ENCODE measurements around the gene IGSF23.
"Not testable (repeated sequence)": the region's sequence is repeated elsewhere in the genome, so short reads cannot be mapped to it uniquely, and the experiment has no call there.

Gene IGSF23

GRCh38 chr19:44603201-44603945 is 10.0 kb upstream of the IGSF23 start:
- H3K27ac ChIP-seq (ENCODE audit: low read depth, low read length) = no peak overlapping the region
- no peaks in the 10 kb centered on the region for H3K27me3 ChIP-seq (ENCODE audit: control insufficient read depth in 1 of 2, insufficient read depth in 2 of 2, low read length in 2 of 2)
- H3K9me3 ChIP-seq (ENCODE audit: low read length) = no peaks in the 10 kb centered on the region
- no peak overlapping the region for H3K9ac ChIP-seq (ENCODE audit: low read length)
- H3K36me3 ChIP-seq (ENCODE audit: insufficient read depth, low read length) = no peaks in the 10 kb centered on the region
- H3K4me1 ChIP-seq (ENCODE audit: insufficient read depth, low read length) = no peaks in the 10 kb centered on the region
- no peak overlapping the region for H3K4me3 ChIP-seq (ENCODE audit: low read depth in 1 of 2, low read length in 2 of 2)

GRCh38 chr19:44604241-44604640 is 9.1 kb upstream of the IGSF23 start:
- Histone ChIP-seq H3K27me3 (ENCODE audit: control insufficient read depth in 1 of 2, insufficient read depth in 2 of 2, low read length in 2 of 2) (no peaks in the 10 kb centered on the region), H3K4me1 (ENCODE audit: insufficient read depth, low read length) (no peaks in the 10 kb centered on the region), H3K36me3 (ENCODE audit: insufficient read depth, low read length) (no peaks in the 10 kb centered on the region), H3K9ac (ENCODE audit: low read length) (no peak overlapping the region), H3K9me3 (ENCODE audit: low read length) (no peaks in the 10 kb centered on the region), H3K27ac (ENCODE audit: low read depth, low read length) (no peak overlapping the region), H3K4me3 (ENCODE audit: low read depth in 1 of 2, low read length in 2 of 2) (no peak overlapping the region)

GRCh38 chr19:44605547-44605946 is 7.8 kb upstream of the IGSF23 start:
- H3K27me3 ChIP-seq (ENCODE audit: control insufficient read depth in 1 of 2, insufficient read depth in 2 of 2, low read length in 2 of 2) = no peaks in the 10 kb centered on the region
- H3K4me1 ChIP-seq (ENCODE audit: insufficient read depth, low read length) = no peaks in the 10 kb centered on the region
- no peak overlapping the region for H3K27ac ChIP-seq (ENCODE audit: low read depth, low read length)
- H3K9me3 ChIP-seq (ENCODE audit: low read length) = no peaks in the 10 kb centered on the region
- no peak overlapping the region for H3K4me3 ChIP-seq (ENCODE audit: low read depth in 1 of 2, low read length in 2 of 2)
- H3K36me3 ChIP-seq (ENCODE audit: insufficient read depth, low read length) = no peaks in the 10 kb centered on the region
- no peak overlapping the region for H3K9ac ChIP-seq (ENCODE audit: low read length)

- Histone ChIP-seq H3K27me3 (ENCODE audit: control insufficient read depth in 1 of 2, insufficient read depth in 2 of 2, low read length in 2 of 2) (no peaks in the 10 kb centered on the region), H3K9ac (ENCODE audit: low read length) (no peak overlapping the region), H3K9me3 (ENCODE audit: low read length) (no peaks in the 10 kb centered on the region), H3K27ac (ENCODE audit: low read depth, low read length) (no peak overlapping the region), H3K36me3 (ENCODE audit: insufficient read depth, low read length) (no peaks in the 10 kb centered on the region), H3K4me1 (ENCODE audit: insufficient read depth, low read length) (no peaks in the 10 kb centered on the region), H3K4me3 (ENCODE audit: low read depth in 1 of 2, low read length in 2 of 2) (no peak overlapping the region)
These were observed 6.3 kb upstream of the IGSF23 start for GRCh38 chr19:44607049-44607448.

GRCh38 chr19:44607917-44608316 is 5.4 kb upstream of the IGSF23 start:
- Histone ChIP-seq H3K4me1 (ENCODE audit: insufficient read depth, low read length) (no peaks in the 10 kb centered on the region), H3K27ac (ENCODE audit: low read depth, low read length) (no peak overlapping the region), H3K27me3 (ENCODE audit: control insufficient read depth in 1 of 2, insufficient read depth in 2 of 2, low read length in 2 of 2) (no peaks in the 10 kb centered on the region), H3K36me3 (ENCODE audit: insufficient read depth, low read length) (no peaks in the 10 kb centered on the region), H3K4me3 (ENCODE audit: low read depth in 1 of 2, low read length in 2 of 2) (no peak overlapping the region), H3K9me3 (ENCODE audit: low read length) (no peaks in the 10 kb centered on the region), H3K9ac (ENCODE audit: low read length) (no peak overlapping the region)

- Histone ChIP-seq H3K36me3 (ENCODE audit: insufficient read depth, low read length) (no peaks in the 10 kb centered on the region), H3K27ac (ENCODE audit: low read depth, low read length) (no peak overlapping the region), H3K4me1 (ENCODE audit: insufficient read depth, low read length) (no peaks in the 10 kb centered on the region), H3K27me3 (ENCODE audit: control insufficient read depth in 1 of 2, insufficient read depth in 2 of 2, low read length in 2 of 2) (no peaks in the 10 kb centered on the region), H3K9ac (ENCODE audit: low read length) (no peak overlapping the region), H3K9me3 (ENCODE audit: low read length) (no peaks in the 10 kb centered on the region), H3K4me3 (ENCODE audit: low read depth in 1 of 2, low read length in 2 of 2) (no peak overlapping the region)
These were observed 5.0 kb upstream of the IGSF23 start for GRCh38 chr19:44608391-44608821.

- Histone ChIP-seq H3K9ac (ENCODE audit: low read length) (no peak overlapping the region), H3K36me3 (ENCODE audit: insufficient read depth, low read length) (no peaks in the 10 kb centered on the region), H3K4me1 (ENCODE audit: insufficient read depth, low read length) (no peaks in the 10 kb centered on the region), H3K9me3 (ENCODE audit: low read length) (no peaks in the 10 kb centered on the region), H3K27me3 (ENCODE audit: control insufficient read depth in 1 of 2, insufficient read depth in 2 of 2, low read length in 2 of 2) (no peaks in the 10 kb centered on the region), H3K27ac (ENCODE audit: low read depth, low read length) (no peak overlapping the region), H3K4me3 (ENCODE audit: low read depth in 1 of 2, low read length in 2 of 2) (no peak overlapping the region)
These were observed 4.1 kb upstream of the IGSF23 start for GRCh38 chr19:44609219-44609618.

GRCh38 chr19:44610497-44610896 is 2.9 kb upstream of the IGSF23 start:
- not testable (repeated sequence) for H3K9ac ChIP-seq (ENCODE audit: low read length); H3K27me3 ChIP-seq (ENCODE audit: control insufficient read depth in 1 of 2, insufficient read depth in 2 of 2, low read length in 2 of 2); H3K9me3 ChIP-seq (ENCODE audit: low read length); H3K36me3 ChIP-seq (ENCODE audit: insufficient read depth, low read length); H3K27ac ChIP-seq (ENCODE audit: low read depth, low read length); H3K4me3 ChIP-seq (ENCODE audit: low read depth in 1 of 2, low read length in 2 of 2); H3K4me1 ChIP-seq (ENCODE audit: insufficient read depth, low read length)

DNA sequence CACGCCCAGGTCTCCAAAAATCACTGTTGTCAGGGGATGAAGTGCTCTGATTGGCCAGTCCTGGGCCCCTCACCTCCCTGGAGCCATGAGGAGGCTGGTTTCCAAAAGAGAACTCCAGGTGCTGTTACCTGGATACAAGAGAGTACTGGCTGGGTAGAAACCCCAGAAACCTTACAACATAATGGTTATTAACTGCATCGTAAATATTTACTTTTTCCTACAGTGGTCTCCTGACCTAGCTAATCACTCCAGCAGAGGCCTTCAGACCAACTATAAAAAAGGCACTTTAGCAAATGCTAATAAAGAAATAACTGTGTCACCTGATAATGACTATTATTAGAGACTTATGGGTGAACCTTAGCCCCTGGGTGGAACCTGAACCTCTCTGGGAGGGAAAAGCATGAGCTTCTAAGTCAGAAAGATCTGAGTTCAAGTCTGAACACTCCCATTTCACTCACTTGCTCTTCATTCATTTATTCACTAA is 1.5 kb upstream of the IGSF23 start:
- H3K4me3 ChIP-seq (ENCODE audit: low read depth in 1 of 2, low read length in 2 of 2) = no peak overlapping the region
- H3K36me3 ChIP-seq (ENCODE audit: insufficient read depth, low read length) = no peaks in the 10 kb centered on the region
- H3K4me1 ChIP-seq (ENCODE audit: insufficient read depth, low read length) = no peaks in the 10 kb centered on the region
- no peaks in the 10 kb centered on the region for H3K27me3 ChIP-seq (ENCODE audit: control insufficient read depth in 1 of 2, insufficient read depth in 2 of 2, low read length in 2 of 2)
- H3K9me3 ChIP-seq (ENCODE audit: low read length) = no peaks in the 10 kb centered on the region
- H3K9ac ChIP-seq (ENCODE audit: low read length) = no peak overlapping the region
- no peak overlapping the region for H3K27ac ChIP-seq (ENCODE audit: low read depth, low read length)

DNA sequence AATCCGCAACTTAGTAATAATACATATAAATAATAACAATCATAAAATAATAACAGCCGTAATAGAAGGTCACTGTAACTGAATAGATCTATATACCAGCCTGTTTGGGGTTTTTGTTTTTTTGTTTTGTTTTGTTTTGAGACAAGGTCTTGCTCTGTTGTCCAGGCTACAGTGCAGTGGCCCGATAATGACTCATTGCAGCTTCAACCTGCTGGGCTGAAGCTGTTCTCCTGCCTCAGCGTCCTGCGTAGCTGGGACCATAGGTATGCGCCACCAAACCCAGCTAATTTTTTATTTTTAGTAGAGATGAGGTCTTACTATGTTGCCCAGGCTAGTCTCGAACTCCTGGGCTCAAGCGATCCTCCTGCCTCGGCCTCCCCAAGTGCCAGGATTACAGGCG is 950 bp downstream of the IGSF23 start:
- Histone ChIP-seq H3K36me3 (ENCODE audit: insufficient read depth, low read length) (no peaks in the 10 kb centered on the region), H3K27ac (ENCODE audit: low read depth, low read length) (no peak overlapping the region), H3K4me3 (ENCODE audit: low read depth in 1 of 2, low read length in 2 of 2) (no peak overlapping the region), H3K4me1 (ENCODE audit: insufficient read depth, low read length) (no peaks in the 10 kb centered on the region), H3K9ac (ENCODE audit: low read length) (no peak overlapping the region), H3K27me3 (ENCODE audit: control insufficient read depth in 1 of 2, insufficient read depth in 2 of 2, low read length in 2 of 2) (no peaks in the 10 kb centered on the region), H3K9me3 (ENCODE audit: low read length) (no peaks in the 10 kb centered on the region)

GRCh38 chr19:44615863-44616247 is 2.5 kb downstream of the IGSF23 start:
- no peak overlapping the region for H3K4me3 ChIP-seq (ENCODE audit: low read depth in 1 of 2, low read length in 2 of 2)

More at GRCh38 chr19:44615863-44616247, 2.5 kb downstream of the IGSF23 start:
- no peak overlapping the region for H3K27ac ChIP-seq (ENCODE audit: low read depth, low read length)
- H3K36me3 ChIP-seq (ENCODE audit: insufficient read depth, low read length) = no peaks in the 10 kb centered on the region
- H3K27me3 ChIP-seq (ENCODE audit: control insufficient read depth in 1 of 2, insufficient read depth in 2 of 2, low read length in 2 of 2) = no peaks in the 10 kb centered on the region
- no peaks in the 10 kb centered on the region for H3K9me3 ChIP-seq (ENCODE audit: low read length)
- H3K9ac ChIP-seq (ENCODE audit: low read length) = no peak overlapping the region
- H3K4me1 ChIP-seq (ENCODE audit: insufficient read depth, low read length) = no peaks in the 10 kb centered on the region
